Memory B cell (primary cell): Measurements from ENCODE around the gene PLP2.

ENCODE experiments used
- ATAC-seq: fragments of 150-1000 bp; cut with Tn5 transposase; 2 replicates; pipeline ENCODE4 v1.10.0; 2021; ENCODE audit warnings: low read depth, mild to moderate bottlenecking, moderate library complexity
- DNase-seq, 2 donors: peaks; one replicate each; pipeline ENCODE4 v3.0.0; 2022; ENCODE audit warnings: low spot score in 2 of 2
- H3K27ac Mint-ChIP-seq: one replicate; pipeline ENCODE4 v1.8.0; 2022; ENCODE audit warnings: mild to moderate bottlenecking, moderate library complexity, mixed read lengths
- H3K27me3 Mint-ChIP-seq: one replicate; pipeline ENCODE4 v1.8.0; 2022; ENCODE audit warnings: mixed read lengths
- H3K36me3 Mint-ChIP-seq: one replicate; pipeline ENCODE4 v1.8.0; 2022; ENCODE audit warnings: mild to moderate bottlenecking, mixed read lengths
- H3K4me1 Mint-ChIP-seq: one replicate; pipeline ENCODE4 v1.8.0; 2022; ENCODE audit warnings: mixed read lengths
- H3K4me3 Mint-ChIP-seq: one replicate; pipeline ENCODE4 v1.8.0; 2022; ENCODE audit warnings: mild to moderate bottlenecking, moderate library complexity, mixed read lengths
- H3K9me3 Mint-ChIP-seq: one replicate; pipeline ENCODE4 v1.8.0; 2022; ENCODE audit warnings: mixed read lengths

PLP2 gene

GRCh38 chrX:49203536-49203935, 31.8 kb downstream of the PLP2 start:
- Mint-ChIP-seq H3K36me3 (no peaks in the 10 kb centered on the region), H3K4me3 (no peak overlapping the region), H3K27ac (no peak overlapping the region), H3K4me1 (peaks cover 10% of the 10 kb centered on the region), H3K9me3 (no peaks in the 10 kb centered on the region), H3K27me3 (peaks cover 1% of the 10 kb centered on the region)
- ATAC-seq (no peak), DNase-seq (no peak)

DNA sequence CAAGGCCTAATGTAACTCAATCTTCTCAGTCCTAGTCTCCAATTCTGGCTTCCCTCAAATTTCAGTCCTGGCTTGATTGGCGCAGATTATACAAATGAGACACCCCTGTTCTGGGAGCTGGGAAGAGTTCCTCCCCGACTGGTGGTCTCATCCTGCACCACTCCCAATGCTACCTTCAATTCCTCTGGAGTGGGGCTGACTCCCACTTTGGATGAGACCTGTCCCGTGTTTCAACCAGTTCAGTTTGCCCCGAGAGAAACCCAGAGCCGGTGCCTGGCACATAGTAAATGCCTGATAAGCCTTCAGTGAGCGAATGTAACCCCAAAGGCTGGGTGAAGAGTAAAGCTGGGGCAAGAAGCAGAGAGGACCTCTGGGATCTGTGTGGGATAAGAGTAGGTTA, 32.3 kb downstream of the PLP2 start:
- no peaks in the 10 kb centered on the region for H3K36me3 Mint-ChIP-seq
- H3K27ac Mint-ChIP-seq: no peak overlapping the region
- H3K4me1 Mint-ChIP-seq: peaks cover 7% of the 10 kb centered on the region
- peaks cover 1% of the 10 kb centered on the region for H3K27me3 Mint-ChIP-seq
- DNase-seq (no peak), ATAC-seq (no peak)
- H3K9me3 Mint-ChIP-seq: no peaks in the 10 kb centered on the region
- H3K4me3 Mint-ChIP-seq: no peak overlapping the region

- DNase-seq (no peak), ATAC-seq (no peak)
- no peaks in the 10 kb centered on the region for H3K9me3 Mint-ChIP-seq
- H3K4me1 Mint-ChIP-seq: peaks cover 3% of the 10 kb centered on the region
- peaks cover 1% of the 10 kb centered on the region for H3K27me3 Mint-ChIP-seq
- no peak overlapping the region for H3K4me3 Mint-ChIP-seq
- no peak overlapping the region for H3K27ac Mint-ChIP-seq
- no peaks in the 10 kb centered on the region for H3K36me3 Mint-ChIP-seq
Observed at GRCh38 chrX:49204709-49205108, 33.0 kb downstream of the PLP2 start.

DNA sequence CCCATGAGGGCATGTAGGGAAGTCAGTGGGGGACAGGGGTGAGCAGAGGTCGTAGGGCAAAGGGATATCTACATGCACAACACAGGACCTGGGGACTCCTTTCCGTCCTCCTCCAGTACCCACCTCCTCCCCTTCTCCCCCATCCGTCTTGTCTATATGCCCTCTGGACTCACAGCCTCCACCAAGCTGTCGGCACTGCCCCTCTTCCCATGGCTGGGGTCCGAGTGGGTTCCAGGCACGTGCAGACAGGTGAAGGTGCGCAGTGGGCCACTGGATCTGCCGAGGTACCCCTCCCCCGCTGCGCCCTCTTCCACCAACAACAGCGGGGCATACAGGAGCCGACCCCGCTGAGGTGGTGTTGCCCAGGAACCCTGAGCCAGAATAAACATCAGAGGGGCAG, 33.7 kb downstream of the PLP2 start:
- no peak overlapping the region for H3K4me3 Mint-ChIP-seq
- no peak overlapping the region for H3K27ac Mint-ChIP-seq
- no peak for DNase-seq
- H3K36me3 Mint-ChIP-seq: no peaks in the 10 kb centered on the region
- peaks cover 3% of the 10 kb centered on the region for H3K4me1 Mint-ChIP-seq
- no peaks in the 10 kb centered on the region for H3K9me3 Mint-ChIP-seq
- no peak for ATAC-seq
- peaks cover 1% of the 10 kb centered on the region for H3K27me3 Mint-ChIP-seq

- Mint-ChIP-seq H3K4me3 (no peak overlapping the region), H3K4me1 (no peaks in the 10 kb centered on the region)
Observed at GRCh38 chrX:49206543-49206942, 34.8 kb downstream of the PLP2 start.

GRCh38 chrX:49208399-49208798, 36.7 kb downstream of the PLP2 start:
- Mint-ChIP-seq H3K4me3 (no peak overlapping the region), H3K4me1 (no peaks in the 10 kb centered on the region), H3K9me3 (peaks cover 4% of the 10 kb centered on the region), H3K27ac (no peak overlapping the region), H3K36me3 (peaks cover 4% of the 10 kb centered on the region), H3K27me3 (peaks cover 1% of the 10 kb centered on the region)
- no peak for DNase-seq
- no peak for ATAC-seq

More at GRCh38 chrX:49206543-49206942, 34.8 kb downstream of the PLP2 start:
- peaks cover 1% of the 10 kb centered on the region for H3K27me3 Mint-ChIP-seq
- no peak overlapping the region for H3K27ac Mint-ChIP-seq
- DNase-seq (no peak), ATAC-seq (no peak)
- H3K9me3 Mint-ChIP-seq: no peaks in the 10 kb centered on the region
- no peaks in the 10 kb centered on the region for H3K36me3 Mint-ChIP-seq

- Mint-ChIP-seq H3K27me3 (peaks cover 1% of the 10 kb centered on the region), H3K9me3 (peaks cover 5% of the 10 kb centered on the region), H3K27ac (no peak overlapping the region), H3K4me1 (no peaks in the 10 kb centered on the region), H3K36me3 (peaks cover 5% of the 10 kb centered on the region), H3K4me3 (no peak overlapping the region)
- no peak for DNase-seq
- ATAC-seq: no peak
Observed at GRCh38 chrX:49209434-49210251, 37.9 kb downstream of the PLP2 start.

- ATAC-seq (no peak), DNase-seq (no peak)
- Mint-ChIP-seq H3K9me3 (peaks cover 5% of the 10 kb centered on the region), H3K27ac (no peak overlapping the region), H3K36me3 (peaks cover 8% of the 10 kb centered on the region), H3K4me3 (no peak overlapping the region), H3K4me1 (no peaks in the 10 kb centered on the region), H3K27me3 (peaks cover 1% of the 10 kb centered on the region)
Observed at GRCh38 chrX:49210406-49210805, 38.7 kb downstream of the PLP2 start.

DNA sequence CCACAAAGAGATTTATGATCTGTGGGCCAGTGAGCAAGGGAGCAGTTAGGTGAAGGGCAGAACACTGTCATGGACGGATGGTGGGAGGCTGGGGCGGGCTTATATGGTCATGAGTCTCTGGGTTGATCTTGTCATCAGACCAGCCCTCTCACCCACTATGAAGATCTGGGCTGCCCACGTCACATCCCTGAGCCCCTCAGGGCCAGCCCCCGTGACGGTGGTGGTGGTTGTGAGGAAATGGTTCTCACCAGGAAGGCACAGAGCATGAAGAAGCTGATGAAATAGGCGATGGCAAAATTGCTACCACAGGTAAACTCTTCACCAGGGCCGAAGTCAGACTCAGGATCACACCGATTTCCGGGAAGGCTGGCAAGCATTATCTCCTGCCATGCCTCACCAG, 39.4 kb downstream of the PLP2 start:
- H3K27ac Mint-ChIP-seq: no peak overlapping the region
- peaks cover 5% of the 10 kb centered on the region for H3K9me3 Mint-ChIP-seq
- peaks cover 8% of the 10 kb centered on the region for H3K36me3 Mint-ChIP-seq
- H3K4me1 Mint-ChIP-seq: no peaks in the 10 kb centered on the region
- ATAC-seq (no peak), DNase-seq (no peak)
- H3K4me3 Mint-ChIP-seq: no peak overlapping the region
- H3K27me3 Mint-ChIP-seq: peaks cover 2% of the 10 kb centered on the region

DNA sequence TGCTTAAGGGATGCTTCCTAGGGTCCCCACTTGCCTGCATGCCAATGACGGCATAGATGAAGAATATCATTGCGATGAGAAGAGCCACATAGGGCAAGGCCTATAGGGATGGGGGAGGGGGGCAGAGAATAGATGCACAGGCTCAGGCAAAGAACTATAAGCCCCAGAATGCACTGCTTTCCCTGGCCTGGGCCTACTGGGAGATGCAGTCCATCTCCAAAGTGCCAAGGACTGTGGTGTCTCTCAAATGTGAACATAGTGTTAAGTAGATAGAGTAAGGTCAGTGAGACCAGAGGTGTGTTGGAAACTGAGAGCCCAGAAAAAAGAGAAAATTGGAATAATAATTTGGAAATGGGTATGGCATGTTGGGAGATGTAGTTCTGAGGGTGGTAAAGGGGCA, 40.5 kb downstream of the PLP2 start:
- H3K36me3 Mint-ChIP-seq: peaks cover 8% of the 10 kb centered on the region

GRCh38 chrX:49212861-49213260, 41.2 kb downstream of the PLP2 start:
- Mint-ChIP-seq H3K9me3 (peaks cover 5% of the 10 kb centered on the region), H3K4me3 (no peak overlapping the region), H3K4me1 (no peaks in the 10 kb centered on the region), H3K27ac (no peak overlapping the region), H3K27me3 (peaks cover 4% of the 10 kb centered on the region), H3K36me3 (peaks cover 8% of the 10 kb centered on the region)
- ATAC-seq: no peak
- no peak for DNase-seq

More for the DNA sequence above, 40.5 kb downstream of the PLP2 start:
- ATAC-seq: no peak
- no peak for DNase-seq
- H3K27me3 Mint-ChIP-seq: peaks cover 4% of the 10 kb centered on the region
- H3K9me3 Mint-ChIP-seq: peaks cover 5% of the 10 kb centered on the region
- no peak overlapping the region for H3K27ac Mint-ChIP-seq
- H3K4me3 Mint-ChIP-seq: no peak overlapping the region
- no peaks in the 10 kb centered on the region for H3K4me1 Mint-ChIP-seq

- ATAC-seq (no peak), DNase-seq (no peak)
- Mint-ChIP-seq H3K4me3 (no peak overlapping the region), H3K36me3 (peaks cover 8% of the 10 kb centered on the region), H3K4me1 (no peaks in the 10 kb centered on the region), H3K27ac (no peak overlapping the region), H3K9me3 (peaks cover 5% of the 10 kb centered on the region), H3K27me3 (peaks cover 2% of the 10 kb centered on the region)
Observed at GRCh38 chrX:49214416-49214815, 42.7 kb downstream of the PLP2 start.

DNA sequence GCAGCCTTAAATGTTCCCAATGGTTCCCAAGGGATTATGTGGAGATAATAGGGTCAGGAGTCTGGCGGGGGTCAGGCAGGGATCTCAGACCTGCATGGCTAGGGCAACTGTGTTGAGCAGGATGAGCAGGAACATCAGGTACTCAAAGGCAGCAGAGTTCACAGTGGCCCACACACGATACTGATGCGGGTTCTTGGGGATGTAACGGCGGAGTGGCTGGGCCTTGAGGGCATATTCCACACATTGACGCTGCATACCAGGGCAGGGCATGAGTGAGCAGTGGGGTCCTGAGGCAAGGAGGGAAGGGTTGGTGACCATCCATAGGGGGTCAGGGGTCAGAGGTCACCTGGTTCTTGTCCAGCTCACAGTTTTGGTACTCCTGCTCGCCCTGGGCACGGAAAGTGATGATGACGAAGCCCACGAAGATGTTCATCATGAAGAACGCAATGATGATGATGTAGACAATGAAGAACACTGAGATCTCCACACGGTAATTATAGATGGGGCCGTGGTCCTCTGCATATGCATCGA, 43.4 kb downstream of the PLP2 start:
- Mint-ChIP-seq H3K4me1 (no peaks in the 10 kb centered on the region), H3K36me3 (peaks cover 10% of the 10 kb centered on the region), H3K27ac (no peak overlapping the region), H3K9me3 (peaks cover 5% of the 10 kb centered on the region), H3K4me3 (no peak overlapping the region), H3K27me3 (peaks cover 2% of the 10 kb centered on the region)
- no peak for DNase-seq
- ATAC-seq: no peak

GRCh38 chrX:49220100-49220499, 48.4 kb downstream of the PLP2 start:
- peaks cover 11% of the 10 kb centered on the region for H3K4me1 Mint-ChIP-seq
- no peak for ATAC-seq
- peaks cover 2% of the 10 kb centered on the region for H3K36me3 Mint-ChIP-seq
- H3K27ac Mint-ChIP-seq: no peak overlapping the region
- H3K27me3 Mint-ChIP-seq: peaks cover 9% of the 10 kb centered on the region
- H3K4me3 Mint-ChIP-seq: no peak overlapping the region
- H3K9me3 Mint-ChIP-seq: peaks cover 3% of the 10 kb centered on the region
- DNase-seq: no peak

DNA sequence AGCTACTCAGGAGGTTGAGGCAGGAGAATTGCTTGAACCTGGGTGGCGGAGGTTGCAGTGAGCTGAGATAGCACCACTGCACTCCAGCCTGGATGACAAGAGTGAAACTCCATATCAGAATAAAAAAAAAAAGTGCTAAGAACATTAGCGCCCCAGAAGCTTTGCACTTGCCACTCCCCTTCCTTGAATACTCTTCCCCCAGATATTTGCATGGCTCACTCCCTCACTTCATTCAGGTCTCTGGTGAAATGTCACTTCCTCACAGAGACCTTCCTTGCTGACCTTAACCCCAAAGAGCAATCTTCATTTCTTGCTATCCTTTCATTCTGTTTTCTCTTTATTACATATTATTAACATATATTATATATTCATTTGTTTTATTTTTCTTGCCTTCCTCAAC, 50.2 kb downstream of the PLP2 start:
- Mint-ChIP-seq H3K9me3 (peaks cover 3% of the 10 kb centered on the region), H3K27ac (no peak overlapping the region), H3K27me3 (peaks cover 7% of the 10 kb centered on the region), H3K36me3 (peaks cover 2% of the 10 kb centered on the region), H3K4me3 (no peak overlapping the region), H3K4me1 (peaks cover 11% of the 10 kb centered on the region)
- DNase-seq: no peak
- ATAC-seq: peak; percentile 56
